Ovary (tissue), 9 donors: Measurements from ENCODE around the gene GHR. TPM values are rescaled to one million over a fixed set of nuclear protein-coding genes. Genes with fewer than 3 reads are reported as not detected.

ENCODE experiments used
- DNase-seq, 5 donors: peaks; one replicate each; pipeline ENCODE4 v3.0.0-alpha.2; 2019 to 2020
- H3K27ac ChIP-seq, 2 donors: fragments of 200-600 bp; one replicate each; pipeline versions ENCODE4 v1.5.1 to v1.8.0; 2019 to 2022
- H3K27me3 ChIP-seq: fragments of 200-600 bp; one replicate; pipeline ENCODE4 v1.8.0; 2022
- H3K36me3 ChIP-seq: fragments of 200-600 bp; sonication (generic); one replicate; pipeline ENCODE4 v1.5.1; 2019
- H3K4me1 ChIP-seq: one replicate; pipeline ENCODE4 v1.8.1; 2013; ENCODE audit warnings: mild to moderate bottlenecking, moderate library complexity; ENCODE audit not compliant: insufficient read depth
- H3K4me3 ChIP-seq: fragments of 200-600 bp; sonication (generic); one replicate; pipeline ENCODE4 v1.5.1; 2017
- H3K9me3 ChIP-seq, 2 donors: fragments of 200-600 bp in 1 of 2; sonication (generic) in 1 of 2; one replicate each; pipeline versions ENCODE4 v1.5.1 to v1.8.1; 2013 to 2019; ENCODE audit warnings: mild to moderate bottlenecking in 1 of 2, moderate library complexity in 1 of 2
- EP300 ChIP-seq: sonication (generic); formaldehyde crosslinking; IDR thresholded peaks from one replicate; pipeline ENCODE4 v1.6.1; 2017; ENCODE audit warnings: antibody characterized with exemption
- POLR2A ChIP-seq: fragments of 450-650 bp; IDR thresholded peaks from one replicate; pipeline ENCODE4 v1.6.1; 2017; ENCODE audit warnings: antibody characterized with exemption, mild to moderate bottlenecking, moderate library complexity
- WGBS, 3 donors: extraction: QIAGEN DNeasy Blood & Tissue Kit in 1 of 3; methylation state at CpG; one replicate each; pipeline versions ENCODE4 v1.1.5 to v1.1.7; 2013 to 2017; 5-methylcytosine and 5-hydroxymethylcytosine counted together
- intact Hi-C, 4 donors: fragments of 100-400 bp; cut with DNase I; formaldehyde crosslinking; loops; one replicate each; pipeline versions ENCODE4 v1.11.0 to v1.15.1; 2022 to 2023
- polyA plus RNA-seq, 2 donors: library from polyadenylated mRNA; stranded (reverse); fragments of 200-250 nt in 1 of 2; fragments of 350-450 nt in 1 of 2; fragmentation: Illumina TruSeq in 1 of 2; extraction: RNeasy Lipid Tissue Mini Kit (QIAGEN cat#74804) in 1 of 2; gene quantifications; one replicate each; pipeline ENCODE4 v1.2.3, GENCODE V29; 2013 to 2014
- total RNA-seq, 7 donors: library from RNA; depleted of rRNA in 2 of 7; stranded (reverse); fragments of >200 nt in 2 of 7; fragmentation: NEBNext Ultra II Directional in 3 of 7; extraction: Animal tissue kit (Norgen Biotek cat#: 25700) in 3 of 7; gene quantifications; one replicate each; pipeline versions ENCODE4 v1.1.0 to v1.2.4, GENCODE V29; 2016 to 2023
- TF ChIP-seq, protein P1 (sequence below), 3 donors: fragments of 450-650 bp in 2 of 3; fragments of 200-600 bp in 1 of 3; IDR thresholded peaks; one replicate each; pipeline versions ENCODE4 v1.5.1 to v1.8.0; 2016 to 2022; ENCODE audit warnings: antibody characterized with exemption in 3 of 3, mild to moderate bottlenecking in 1 of 3
- donor health status: DM: no; HTN: no; CAD: no; lungs with moderate emphysema.
- donor health status: DM: no; HTN: no; CAD: no.
- donor health status: Bipolar disorder and iron deficiency.
- donor health status: DM: yes; HTN: yes; CAD: no.
- donor health status: DM: no; HTN: no; CAD: no.
- donor health status: DM: yes; HTN: yes; CAD: no.

GHR gene
- total and polyA plus RNA-seq, 9 donors: 4.3 to 17.4 (median 7.0) TPM

- Histone ChIP-seq H3K27ac (no peak overlapping the region), H3K4me3 (no peak overlapping the region), H3K9me3 (no peaks in the 10 kb centered on the region), H3K36me3 (no peaks in the 10 kb centered on the region), H3K4me1 (no peaks in the 10 kb centered on the region), H3K27me3 (no peaks in the 10 kb centered on the region)
- intact Hi-C loops: no loop called here
- 20 to 42% (median 39%) methylated on average over 2 of the region's 2 CpGs for WGBS, 3 donors
- TF ChIP-seq, protein P1, sequence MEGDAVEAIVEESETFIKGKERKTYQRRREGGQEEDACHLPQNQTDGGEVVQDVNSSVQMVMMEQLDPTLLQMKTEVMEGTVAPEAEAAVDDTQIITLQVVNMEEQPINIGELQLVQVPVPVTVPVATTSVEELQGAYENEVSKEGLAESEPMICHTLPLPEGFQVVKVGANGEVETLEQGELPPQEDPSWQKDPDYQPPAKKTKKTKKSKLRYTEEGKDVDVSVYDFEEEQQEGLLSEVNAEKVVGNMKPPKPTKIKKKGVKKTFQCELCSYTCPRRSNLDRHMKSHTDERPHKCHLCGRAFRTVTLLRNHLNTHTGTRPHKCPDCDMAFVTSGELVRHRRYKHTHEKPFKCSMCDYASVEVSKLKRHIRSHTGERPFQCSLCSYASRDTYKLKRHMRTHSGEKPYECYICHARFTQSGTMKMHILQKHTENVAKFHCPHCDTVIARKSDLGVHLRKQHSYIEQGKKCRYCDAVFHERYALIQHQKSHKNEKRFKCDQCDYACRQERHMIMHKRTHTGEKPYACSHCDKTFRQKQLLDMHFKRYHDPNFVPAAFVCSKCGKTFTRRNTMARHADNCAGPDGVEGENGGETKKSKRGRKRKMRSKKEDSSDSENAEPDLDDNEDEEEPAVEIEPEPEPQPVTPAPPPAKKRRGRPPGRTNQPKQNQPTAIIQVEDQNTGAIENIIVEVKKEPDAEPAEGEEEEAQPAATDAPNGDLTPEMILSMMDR (IDR thresholded peaks at IDR 0.05): no peak
- no peak for TF ChIP-seq POLR2A
- TF ChIP-seq EP300: no peak
- DNase-seq: no peak
Observed at GRCh38 chr5:42399702-42400101, 23.5 kb upstream of the GHR start.

DNA sequence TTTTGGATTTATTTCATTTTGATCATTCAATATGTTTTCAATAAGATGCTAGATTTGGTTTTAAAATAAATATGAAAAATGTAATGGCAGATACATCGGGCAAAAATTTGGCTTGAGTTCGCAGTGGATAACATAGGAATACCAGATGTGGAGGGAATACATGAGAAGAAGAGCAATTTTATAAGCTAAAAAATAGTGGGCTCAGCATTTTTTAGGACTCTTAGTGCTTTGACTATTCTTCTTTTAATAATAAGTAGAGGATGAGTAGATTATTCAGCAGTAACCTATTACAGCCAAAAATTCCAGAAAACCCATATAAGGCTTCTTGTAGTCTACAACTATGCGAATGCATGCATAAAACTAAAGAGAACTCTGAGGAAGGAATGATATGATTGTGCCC lies 22.8 kb upstream of the GHR start:
- WGBS, 3 donors: 85 to 91% (median 90%) methylated on average over 3 of the region's 3 CpGs
- H3K9me3 ChIP-seq: no peaks in the 10 kb centered on the region
- no peaks in the 10 kb centered on the region for H3K36me3 ChIP-seq
- no peak for DNase-seq
- no peak overlapping the region for H3K4me3 ChIP-seq
- H3K27ac ChIP-seq: no peak overlapping the region
- H3K27me3 ChIP-seq: no peaks in the 10 kb centered on the region
- intact Hi-C loops: no loop called here
- H3K4me1 ChIP-seq: no peaks in the 10 kb centered on the region
- TF ChIP-seq POLR2A: no peak
- TF ChIP-seq, protein P1 (IDR thresholded peaks at IDR 0.05): no peak
- TF ChIP-seq EP300: no peak

DNA sequence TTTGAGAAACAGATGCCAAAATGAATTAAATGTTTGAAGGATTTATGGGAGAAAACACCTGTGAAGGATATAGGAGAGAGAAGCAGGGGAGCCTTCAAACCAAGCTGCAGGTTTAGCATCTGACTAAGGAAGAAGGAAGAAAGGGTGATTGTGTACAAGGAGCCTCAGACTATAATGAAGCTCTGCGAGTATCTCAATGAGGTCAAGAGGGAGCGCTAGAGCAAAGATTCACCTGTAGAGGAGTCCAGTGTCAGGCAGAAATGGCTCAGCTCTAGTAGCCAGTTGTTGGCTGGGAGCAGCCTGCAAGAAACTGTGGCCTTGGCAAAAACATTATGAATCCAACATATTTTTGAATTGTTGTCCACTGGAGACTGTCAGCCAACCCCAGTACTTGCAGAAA lies 20.0 kb upstream of the GHR start:
- no peak overlapping the region for H3K27ac ChIP-seq
- H3K4me1 ChIP-seq: no peaks in the 10 kb centered on the region
- H3K36me3 ChIP-seq: no peaks in the 10 kb centered on the region
- no peaks in the 10 kb centered on the region for H3K9me3 ChIP-seq
- H3K4me3 ChIP-seq: no peak overlapping the region
- WGBS, 3 donors: 82 to 95% (median 94%) methylated on average over 2 of the region's 2 CpGs
- DNase-seq: no peak
- no peaks in the 10 kb centered on the region for H3K27me3 ChIP-seq
- intact Hi-C loops: no loop called here
- TF ChIP-seq POLR2A (no peak), EP300 (no peak)
- TF ChIP-seq, protein P1 (IDR thresholded peaks at IDR 0.05): no peak

- DNase-seq: no peak
Observed at GRCh38 chr5:42404366-42404765, 18.9 kb upstream of the GHR start.

More at GRCh38 chr5:42404366-42404765, 18.9 kb upstream of the GHR start:
- Histone ChIP-seq H3K9me3 (no peaks in the 10 kb centered on the region), H3K27ac (no peak overlapping the region), H3K4me3 (no peak overlapping the region), H3K27me3 (no peaks in the 10 kb centered on the region), H3K4me1 (no peaks in the 10 kb centered on the region), H3K36me3 (no peaks in the 10 kb centered on the region)
- 1 to 12% (median 11%) methylated on average over 2 of the region's 2 CpGs for WGBS, 3 donors
- TF ChIP-seq POLR2A: no peak
- TF ChIP-seq, protein P1 (IDR thresholded peaks at IDR 0.05): no peak
- no peak for TF ChIP-seq EP300
- intact Hi-C loops: no loop called here
